Activated CD4-positive, CD25-positive, alpha-beta regulatory T cell treated with anti-CD3 and anti-CD28 coated beads, Interleukin-2, amount 50 U/mL, for 16 hours (primary cell): Measurements from ENCODE around the gene ASTN2.

Experiments
- DNase-seq: peaks from one replicate; pipeline ENCODE4 v3.0.0-alpha.2; 2020; ENCODE audit warnings: low read depth, low spot score

The ASTN2 gene

GRCh38 chr9:116488373-116488772 is 926.5 kb downstream of the ASTN2 start:
- DNase-seq: no peak

- no peak for DNase-seq
These were observed 930.3 kb downstream of the ASTN2 start for GRCh38 chr9:116484492-116485061.

DNA sequence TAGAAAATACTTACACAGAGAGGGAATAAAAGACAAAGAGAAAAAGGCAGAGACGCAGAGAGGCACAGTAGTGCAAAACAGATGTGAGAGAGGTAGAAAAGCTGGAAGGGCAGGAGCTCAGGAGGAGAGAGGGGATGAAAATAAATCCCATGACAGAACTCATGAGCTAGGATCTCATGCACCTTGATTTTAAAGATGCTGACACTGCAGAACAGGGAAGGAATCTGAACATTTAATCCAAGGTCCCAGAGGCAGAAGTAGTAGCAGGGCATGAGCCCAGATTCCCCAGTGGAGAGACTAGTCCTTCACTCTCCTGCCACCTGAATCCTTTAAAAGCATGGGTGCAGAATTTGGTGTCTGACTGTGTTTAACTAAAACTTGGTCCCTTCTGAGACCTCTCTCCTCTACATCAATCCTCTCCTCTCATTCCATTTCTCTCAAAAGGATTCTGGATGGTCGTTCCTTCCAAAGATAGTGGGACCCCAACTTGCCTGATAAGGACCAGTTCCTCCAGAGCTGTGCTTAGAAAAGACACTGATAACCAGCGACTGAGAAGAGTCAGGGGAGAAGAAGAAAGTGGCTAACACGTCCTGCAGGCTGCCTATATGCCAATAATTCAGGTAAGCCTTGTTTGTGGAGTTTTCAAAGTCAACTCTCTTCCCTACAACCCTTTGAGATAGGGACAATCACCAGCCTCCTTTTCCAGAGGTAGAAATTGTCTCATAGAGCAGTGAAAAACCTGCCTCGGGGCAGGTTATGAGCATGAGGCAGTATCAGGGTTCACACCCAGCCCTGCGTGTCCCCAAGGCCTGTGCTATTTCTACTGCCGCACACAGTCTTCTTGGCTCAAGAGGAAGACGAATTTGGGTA is 931.0 kb downstream of the ASTN2 start:
- no peak for DNase-seq

DNA sequence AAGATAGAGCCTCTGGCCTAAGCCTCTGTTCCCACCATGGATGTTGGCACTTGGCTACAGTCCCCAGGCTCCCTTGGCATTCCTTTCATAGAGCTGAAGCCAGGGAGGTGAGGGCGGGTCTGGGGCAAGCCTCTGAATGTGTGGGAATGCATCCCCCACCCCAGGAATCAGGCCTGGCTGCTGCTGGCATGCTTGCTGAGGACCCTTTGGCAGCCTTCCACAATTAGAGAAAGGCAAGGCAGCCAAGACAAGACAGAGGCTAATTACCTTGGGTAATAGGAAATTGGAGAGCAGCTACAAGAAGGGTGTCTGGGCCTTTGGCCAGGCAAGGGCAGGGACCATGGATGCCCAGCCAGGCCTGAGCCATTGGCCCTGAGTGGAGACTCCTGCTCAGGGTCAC is 932.1 kb downstream of the ASTN2 start:
- DNase-seq: no peak

- DNase-seq: no peak
These were observed 934.2 kb downstream of the ASTN2 start for GRCh38 chr9:116480700-116481099.

GRCh38 chr9:116479967-116480366 is 934.9 kb downstream of the ASTN2 start:
- DNase-seq: no peak

DNA sequence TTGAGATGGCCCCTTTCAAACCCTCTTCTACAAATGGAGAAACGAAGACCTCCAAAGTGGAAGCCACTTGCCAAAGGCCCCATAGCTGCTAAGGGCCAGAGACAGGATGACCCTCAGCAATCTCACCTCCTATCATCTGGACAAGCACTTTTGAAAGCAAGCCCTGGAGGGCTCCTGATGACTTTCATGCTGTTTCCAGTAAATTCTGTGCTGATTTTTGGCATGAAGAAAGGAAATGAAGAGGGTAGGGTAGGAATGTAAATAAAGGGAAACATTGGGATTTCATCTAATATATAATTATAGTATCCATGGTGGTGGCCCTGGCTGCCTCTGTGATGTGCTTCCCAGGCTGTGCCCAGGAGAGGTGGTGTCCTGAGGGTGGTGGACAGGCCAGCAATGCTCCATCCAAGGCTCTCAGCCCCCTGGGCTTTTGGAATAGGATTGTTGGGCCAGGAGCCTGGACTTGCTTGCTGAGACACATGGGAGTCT is 935.8 kb downstream of the ASTN2 start:
- no peak for DNase-seq

DNA sequence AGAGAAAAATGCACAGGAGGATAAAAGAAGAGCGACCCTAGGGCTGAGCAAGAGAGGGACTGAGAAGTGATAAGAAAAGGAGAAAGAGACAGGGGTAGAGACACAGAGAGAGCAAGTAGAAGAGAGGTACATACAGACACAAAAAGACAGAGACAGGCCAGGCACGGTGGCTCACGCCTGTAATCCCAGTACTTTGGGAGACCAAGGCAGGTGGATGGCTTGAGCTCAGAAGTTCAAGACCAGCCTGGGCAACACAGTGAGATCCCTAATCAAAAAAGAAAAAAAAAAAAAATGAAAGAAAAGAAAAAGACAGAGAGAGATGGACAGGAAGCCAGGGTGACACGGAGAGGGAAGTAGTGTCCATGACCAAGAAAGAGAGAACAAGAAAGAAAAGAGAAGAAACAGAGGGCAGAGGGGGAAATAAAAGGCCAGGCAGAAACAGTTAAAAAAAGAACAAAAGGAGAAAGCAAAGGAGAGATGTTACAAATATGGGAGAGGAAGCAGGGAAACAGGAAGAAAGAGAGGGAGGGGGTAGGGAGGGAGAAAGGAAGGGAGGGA is 937.2 kb downstream of the ASTN2 start:
- DNase-seq: no peak

DNA sequence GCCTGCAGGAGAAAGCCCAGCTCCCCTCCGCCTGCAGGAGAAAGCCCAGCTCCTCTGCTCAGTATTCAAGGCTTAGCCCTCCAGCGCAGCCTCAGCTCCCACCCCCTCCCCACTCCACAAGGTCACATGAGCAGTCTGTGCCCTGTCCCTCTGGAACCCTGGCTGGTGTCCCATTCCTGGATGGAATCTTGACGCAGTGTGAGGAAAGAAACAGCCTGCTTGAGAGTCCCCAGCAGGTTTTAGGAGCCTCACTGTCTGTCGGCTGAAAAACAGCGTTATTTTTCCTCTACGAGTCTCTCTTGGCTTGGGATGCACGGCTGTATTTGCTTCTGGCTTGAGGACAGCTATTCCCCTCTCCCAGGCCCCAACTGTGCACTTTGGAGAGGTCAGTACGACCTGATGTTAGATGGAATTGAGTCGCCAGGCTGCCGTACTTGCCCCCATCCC is 937.9 kb downstream of the ASTN2 start:
- DNase-seq: no peak

DNA sequence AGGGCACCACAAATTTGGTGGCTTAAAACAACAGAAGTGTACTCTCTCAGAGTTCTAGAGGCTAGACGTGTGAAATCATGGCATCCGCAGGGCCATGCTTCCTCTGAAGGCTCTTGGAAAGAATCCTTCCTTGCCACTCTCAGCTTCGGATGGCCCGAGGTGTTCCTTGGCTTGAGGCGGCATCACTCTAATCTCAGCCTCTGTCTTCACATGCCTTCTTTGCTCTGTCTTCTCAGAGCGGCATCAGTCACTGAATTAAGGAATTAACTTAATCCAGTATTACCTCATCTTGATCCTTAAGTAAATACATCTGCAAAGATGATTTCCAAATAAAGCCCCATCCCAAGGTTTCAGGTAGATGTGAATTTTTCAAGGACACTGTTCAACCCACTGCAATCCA is 938.9 kb downstream of the ASTN2 start:
- DNase-seq: no peak

GRCh38 chr9:116475201-116475600 is 939.7 kb downstream of the ASTN2 start:
- no peak for DNase-seq

DNA sequence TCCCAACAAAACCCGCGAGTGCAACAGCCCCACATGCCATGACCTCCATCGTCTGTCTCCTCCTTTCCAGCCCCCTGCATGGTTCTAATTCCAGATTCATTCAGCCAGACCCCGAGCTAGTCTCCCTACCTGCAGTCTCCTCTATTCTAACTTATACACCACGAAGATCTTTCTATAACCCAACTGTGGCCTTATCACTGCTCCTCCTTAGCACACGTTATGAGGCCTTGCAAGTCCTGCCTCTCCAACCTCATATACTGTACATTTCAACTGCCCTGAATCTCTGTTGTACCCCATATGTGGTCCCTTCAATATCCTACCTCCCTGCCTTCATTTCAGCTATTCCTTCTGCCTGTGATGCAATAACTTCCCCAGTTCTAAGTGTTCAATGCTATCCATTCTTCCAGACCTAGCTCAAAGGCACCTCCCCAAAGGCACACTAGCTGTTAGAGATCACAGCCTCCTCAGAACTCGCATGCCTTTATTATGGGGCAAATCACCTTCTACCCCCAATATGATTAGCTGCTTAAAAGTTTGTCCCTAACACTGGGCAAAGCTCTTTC is 942.8 kb downstream of the ASTN2 start:
- no peak for DNase-seq

- no peak for DNase-seq
These were observed 943.6 kb downstream of the ASTN2 start for GRCh38 chr9:116471093-116471906.

GRCh38 chr9:116468793-116469527 is 945.9 kb downstream of the ASTN2 start:
- no peak for DNase-seq

DNA sequence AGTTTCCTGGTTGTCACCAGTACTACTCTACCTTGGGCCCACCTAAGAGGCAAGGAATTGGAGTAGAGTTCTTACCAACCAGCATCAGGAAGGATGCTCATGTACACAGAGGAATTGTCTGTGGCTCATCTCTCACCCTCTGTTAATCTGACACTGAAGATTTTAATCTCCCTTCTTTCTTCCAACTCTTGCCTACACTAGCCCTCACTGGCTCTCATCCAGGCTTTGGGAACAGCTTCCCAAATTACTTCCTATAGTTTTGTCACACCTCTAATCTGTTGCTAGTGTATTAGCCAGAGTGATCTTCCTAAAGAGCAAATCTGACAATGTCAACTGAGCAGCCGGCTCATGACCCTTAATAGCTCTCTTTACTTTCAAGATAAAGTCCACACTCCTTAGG is 946.5 kb downstream of the ASTN2 start:
- no peak for DNase-seq

- DNase-seq: no peak
These were observed 947.0 kb downstream of the ASTN2 start for GRCh38 chr9:116467740-116468351.

DNA sequence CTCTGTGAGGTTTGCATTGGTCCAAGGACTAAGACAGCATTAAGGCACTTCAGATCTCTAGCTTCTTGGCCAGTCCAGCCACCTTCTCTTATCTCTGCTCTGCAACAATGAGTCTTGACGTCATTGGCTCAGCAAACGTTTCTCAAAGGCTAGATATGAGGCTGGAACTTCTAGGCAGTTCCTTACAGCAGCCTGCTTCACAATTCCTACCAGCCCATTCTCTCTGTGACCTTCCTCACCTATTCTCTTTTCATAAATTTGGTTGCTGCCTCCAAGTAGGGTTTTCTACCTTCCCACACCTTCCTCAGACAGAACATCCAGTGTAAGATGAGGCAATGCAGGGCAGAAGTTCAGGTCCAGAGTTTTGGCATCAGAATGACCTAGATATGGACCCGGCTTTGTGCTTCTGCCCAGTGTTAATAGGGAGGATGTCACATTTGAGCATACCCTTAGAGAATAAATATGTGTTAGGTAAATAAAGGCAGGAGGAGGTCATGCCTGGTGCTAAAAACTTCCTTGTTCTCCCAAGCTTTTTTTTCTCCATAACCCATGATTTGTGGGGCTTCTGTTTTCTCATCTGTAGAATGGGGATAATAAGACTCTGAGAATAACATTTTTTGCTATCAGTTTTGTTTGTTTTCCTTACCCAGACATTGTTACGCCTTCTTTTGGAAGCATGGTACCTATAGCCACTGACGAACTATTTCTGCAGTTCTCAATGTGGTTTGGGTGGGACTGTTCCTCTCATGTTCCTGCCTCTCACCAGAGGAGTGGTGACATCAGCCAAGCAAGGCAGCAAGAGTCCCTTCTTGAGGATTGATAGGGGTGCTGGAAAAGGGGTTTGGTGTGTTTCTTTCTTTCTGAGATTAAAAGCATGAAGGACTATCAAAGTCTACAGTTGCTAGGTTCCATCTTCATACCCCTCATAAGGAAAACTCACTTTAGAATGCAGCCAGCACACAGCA is 948.3 kb downstream of the ASTN2 start:
- no peak for DNase-seq

- no peak for DNase-seq
These were observed 949.1 kb downstream of the ASTN2 start for GRCh38 chr9:116465576-116466270.
